Hepatic stellate cell (primary cell): Measurements from ENCODE around the gene TAPT1.
A peak's percentile ranks its signal among the peaks of the same experiment; 100 is the strongest.

Source experiments
- DNase-seq: peaks from one replicate; pipeline ENCODE4 v3.0.0; 2011; ENCODE audit warnings: low spot score

The TAPT1 gene

DNA sequence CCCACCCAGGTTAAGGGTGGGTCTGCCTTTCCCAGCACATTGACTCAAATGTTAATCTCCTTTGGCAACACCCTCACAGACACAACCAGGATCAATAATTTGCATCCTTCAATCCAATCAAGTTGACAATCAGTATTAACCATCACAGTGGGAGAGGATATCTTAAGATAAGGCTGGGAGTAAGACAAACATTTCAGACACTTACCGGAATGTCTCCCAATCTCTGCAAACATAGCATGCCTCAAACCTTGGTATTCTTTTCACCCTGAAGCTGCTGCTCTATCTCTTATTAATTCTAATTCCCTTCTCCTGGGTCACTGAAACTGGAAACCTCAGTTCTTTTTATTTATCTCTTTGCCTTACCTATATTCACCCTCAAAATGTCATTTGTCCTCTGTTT, 19.0 kb upstream of the TAPT1 start:
- no peak for DNase-seq

DNA sequence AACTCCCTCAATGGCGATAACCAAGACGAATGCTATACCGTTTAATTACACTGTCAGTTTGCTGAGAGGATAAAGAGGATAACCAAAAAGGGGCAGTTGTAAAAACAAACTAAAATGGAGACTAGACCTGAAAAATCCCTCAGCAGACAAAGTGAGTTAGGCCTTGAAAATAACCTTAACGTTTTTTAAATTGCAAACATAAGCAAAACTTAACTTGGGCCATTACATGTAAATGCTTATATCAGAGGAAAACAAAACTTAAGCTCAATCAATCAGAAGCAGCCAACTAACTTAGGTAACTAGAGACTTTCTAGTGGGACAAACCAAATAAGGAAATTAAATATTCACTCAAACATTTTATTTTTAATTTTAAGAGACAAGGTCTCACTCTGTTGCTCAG, 17.0 kb upstream of the TAPT1 start:
- no peak for DNase-seq

DNA sequence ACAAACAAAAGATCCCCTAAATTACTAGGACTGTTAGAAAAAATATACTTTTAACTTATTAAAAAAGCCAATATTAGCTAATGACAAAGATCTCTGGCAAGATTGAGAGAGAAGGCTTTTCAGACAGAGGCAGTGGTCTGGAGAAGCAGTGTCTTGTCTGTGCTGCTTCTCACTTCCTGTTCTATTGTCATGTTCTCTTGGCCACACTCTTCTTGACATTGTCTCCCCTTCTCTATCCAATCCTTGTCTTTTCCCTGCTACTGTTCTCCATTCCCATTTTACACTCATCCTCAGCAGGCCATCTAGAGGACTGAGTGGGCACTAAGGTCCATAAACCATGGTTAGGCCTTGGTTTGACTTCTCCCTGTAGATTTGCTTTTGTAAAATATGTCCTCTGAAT, 14.0 kb upstream of the TAPT1 start:
- DNase-seq, result no peak

DNA sequence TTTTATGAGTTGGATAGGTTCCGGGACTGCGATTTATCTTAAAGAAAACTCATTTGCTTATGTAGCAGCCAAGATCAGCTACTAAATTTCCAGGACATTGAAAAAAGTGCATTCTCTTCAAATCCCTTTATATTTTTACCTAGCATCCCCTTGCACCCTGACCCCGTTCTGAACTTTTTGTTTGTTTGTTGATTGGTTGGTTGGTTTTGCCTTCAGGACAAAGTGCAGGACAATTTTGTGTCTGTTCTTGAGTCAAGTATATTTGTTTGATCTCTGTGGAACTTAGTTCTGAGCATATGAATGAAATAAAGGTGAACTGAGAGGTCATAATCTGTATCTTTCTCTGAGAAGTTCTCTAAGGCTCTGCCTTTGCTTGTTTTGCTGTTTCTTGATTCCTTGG, 12.8 kb upstream of the TAPT1 start:
- no peak for DNase-seq

- no peak for DNase-seq
Observed at GRCh38 chr4:16238327-16238726, 12.1 kb upstream of the TAPT1 start.

GRCh38 chr4:16237715-16238114, 11.4 kb upstream of the TAPT1 start:
- no peak for DNase-seq

- no peak for DNase-seq
Observed at GRCh38 chr4:16236402-16237023, 10.2 kb upstream of the TAPT1 start.

DNA sequence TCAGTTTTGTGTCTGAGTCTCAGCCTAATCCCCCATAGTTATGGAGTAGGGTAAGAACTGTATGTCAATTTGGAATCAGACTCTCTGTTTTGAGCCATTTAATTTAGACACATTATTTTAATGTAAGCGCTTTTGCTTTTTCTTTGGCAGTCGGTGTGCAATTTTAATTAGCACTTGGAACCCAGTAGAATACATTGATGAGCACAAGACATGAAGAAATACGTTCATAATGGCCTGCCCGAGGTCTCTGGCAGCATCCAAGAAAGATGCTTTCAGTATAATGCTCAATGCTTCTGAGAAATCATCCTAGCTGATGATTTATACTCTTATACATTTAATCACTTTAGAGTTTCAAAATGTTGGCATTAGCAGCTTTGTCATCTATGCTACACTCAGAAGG, 8.9 kb upstream of the TAPT1 start:
- no peak for DNase-seq

- DNase-seq, result no peak
Observed at GRCh38 chr4:16233569-16234177, 7.4 kb upstream of the TAPT1 start.

- DNase-seq, result no peak
Observed at GRCh38 chr4:16231570-16232245, 5.4 kb upstream of the TAPT1 start.

DNA sequence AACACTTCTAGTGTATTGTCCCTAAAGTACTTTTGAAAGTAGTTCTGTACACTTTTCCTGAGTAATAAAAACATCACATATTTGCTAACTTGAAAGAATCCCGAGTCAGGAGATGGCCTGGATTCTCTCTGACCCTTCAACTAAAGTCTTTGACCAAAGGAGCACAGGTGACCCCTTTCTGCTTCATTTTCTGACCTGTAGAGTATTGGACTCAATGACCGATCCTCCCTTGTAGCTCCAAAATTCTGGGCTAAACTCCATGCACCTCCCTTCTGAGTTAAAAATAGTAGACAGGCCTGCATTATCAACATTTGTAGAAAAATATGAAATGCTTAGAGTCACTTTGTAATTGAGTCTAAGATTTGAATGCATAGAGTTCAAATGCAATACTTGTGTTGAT, 4.0 kb upstream of the TAPT1 start:
- no peak for DNase-seq

- DNase-seq, result no peak
Observed at GRCh38 chr4:16229604-16230003, 3.3 kb upstream of the TAPT1 start.

- DNase-seq, result no peak
Observed at GRCh38 chr4:16227462-16227868, 1.2 kb upstream of the TAPT1 start.

DNA sequence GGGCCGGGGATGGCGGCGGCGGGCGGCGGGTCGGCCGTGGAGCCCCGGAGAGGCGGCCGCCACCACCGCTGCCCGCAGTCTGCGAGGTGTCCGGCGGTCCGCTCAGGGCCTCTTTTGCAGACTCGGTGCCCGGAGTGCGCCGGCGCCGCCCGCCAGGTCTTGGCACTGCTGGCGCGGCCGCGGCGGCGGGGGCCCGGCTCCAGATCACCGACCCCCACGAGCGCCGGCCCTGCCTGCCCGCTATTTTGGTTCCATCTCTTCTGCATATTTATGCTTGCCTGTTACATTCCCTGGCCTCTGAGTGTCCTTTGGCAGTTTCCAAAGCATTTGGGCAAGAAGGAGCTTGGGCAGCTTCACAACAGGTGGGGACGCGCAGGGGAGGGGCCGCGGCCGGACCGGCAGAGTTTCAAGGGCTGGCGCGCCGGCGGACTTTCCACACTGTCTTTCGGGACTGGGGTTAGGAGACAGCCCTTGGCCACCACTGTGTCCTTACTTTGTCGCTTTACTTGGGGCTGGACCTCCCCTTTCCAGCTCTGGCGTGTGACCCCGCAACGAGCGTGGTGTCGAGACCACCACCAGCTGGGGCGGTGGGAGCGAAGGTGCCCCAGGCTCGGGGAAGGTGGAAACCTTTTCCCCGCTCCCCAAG, 668 bp upstream of the TAPT1 start:
- peak; percentile 35 for DNase-seq

- peak; percentile 17 for DNase-seq
Observed at GRCh38 chr4:16225167-16225862, 956 bp downstream of the TAPT1 start.

- no peak for DNase-seq
Observed at GRCh38 chr4:16224264-16225166, 1.8 kb downstream of the TAPT1 start.

DNA sequence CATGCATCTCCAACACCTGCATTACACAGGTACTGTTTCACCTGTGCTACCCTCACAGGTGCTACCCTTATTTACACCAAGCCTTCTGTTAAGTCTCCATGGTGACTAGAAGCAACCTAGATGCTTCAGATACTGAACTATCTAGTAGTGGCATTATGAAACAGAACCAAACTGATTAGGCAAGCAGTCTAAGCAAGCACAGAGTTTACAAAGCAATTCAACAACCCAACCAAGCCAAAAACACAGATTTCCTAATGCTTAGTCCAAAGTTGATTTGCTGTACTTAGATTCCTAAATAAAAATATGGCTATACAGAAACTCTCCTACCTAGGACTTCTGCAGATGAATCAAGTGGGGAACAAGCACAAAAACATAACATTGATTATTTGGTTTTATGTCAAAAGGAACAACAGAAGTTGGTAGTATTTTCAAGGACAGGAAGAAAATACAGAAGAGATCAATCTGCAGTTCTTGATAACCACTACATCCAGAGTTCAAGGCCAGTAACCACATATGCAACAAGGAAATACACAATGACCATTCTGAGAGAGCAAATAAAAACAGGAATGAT, 3.2 kb downstream of the TAPT1 start:
- DNase-seq, result no peak

GRCh38 chr4:16218950-16219349, 7.3 kb downstream of the TAPT1 start:
- no peak for DNase-seq

GRCh38 chr4:16217300-16218051, 8.8 kb downstream of the TAPT1 start:
- no peak for DNase-seq

- DNase-seq, result no peak
Observed at GRCh38 chr4:16213121-16213520, 13.2 kb downstream of the TAPT1 start.
